ENCODE data around the gene PNLIPRP2.

The PNLIPRP2 gene

GRCh38 chr10:116674901-116675423, 54.2 kb downstream of the PNLIPRP2 start:
- ATAC-seq, result no peak
- TF ChIP-seq ZC3H10 (CRISPR knock-in tag; IDR thresholded peaks at IDR 0.05) (no peak), CREB5 (CRISPR knock-in tag; IDR thresholded peaks at IDR 0.05; ENCODE audit: low read depth) (no peak), ZNF70 (CRISPR knock-in tag; IDR thresholded peaks at IDR 0.05) (no peak), ESRRG (CRISPR knock-in tag; IDR thresholded peaks at IDR 0.05) (no peak), BACH2 (CRISPR knock-in tag; IDR thresholded peaks at IDR 0.05; ENCODE audit: borderline replicate concordance) (no peak), TCF4 (CRISPR knock-in tag; IDR thresholded peaks at IDR 0.05; ENCODE audit: borderline replicate concordance) (no peak), TOX (CRISPR knock-in tag; IDR thresholded peaks at IDR 0.05; ENCODE audit: borderline replicate concordance) (no peak), POU6F1 (CRISPR knock-in tag; IDR thresholded peaks at IDR 0.05; ENCODE audit: borderline replicate concordance, low read depth) (no peak), SNAI2 (CRISPR knock-in tag; IDR thresholded peaks at IDR 0.05) (no peak)

GRCh38 chr10:116676118-116676517, 55.4 kb downstream of the PNLIPRP2 start:
- ATAC-seq, result no peak
- TF ChIP-seq ISL1 (CRISPR knock-in tag; IDR thresholded peaks at IDR 0.05), result no peak
- no peak for TF ChIP-seq ZNF8 (CRISPR knock-in tag; IDR thresholded peaks at IDR 0.05)
- no peak for TF ChIP-seq TSHZ2 (CRISPR knock-in tag; IDR thresholded peaks at IDR 0.05)
- TF ChIP-seq SNAI2 (CRISPR knock-in tag; IDR thresholded peaks at IDR 0.05), result no peak
- TF ChIP-seq PATZ1 (CRISPR knock-in tag; IDR thresholded peaks at IDR 0.05; ENCODE audit: borderline replicate concordance), result no peak
- no peak for TF ChIP-seq TOX (CRISPR knock-in tag; IDR thresholded peaks at IDR 0.05; ENCODE audit: borderline replicate concordance)
- TF ChIP-seq ZNF70 (CRISPR knock-in tag; IDR thresholded peaks at IDR 0.05), result no peak
- no peak for TF ChIP-seq ESRRG (CRISPR knock-in tag; IDR thresholded peaks at IDR 0.05)
- no peak for TF ChIP-seq TCF4 (CRISPR knock-in tag; IDR thresholded peaks at IDR 0.05; ENCODE audit: borderline replicate concordance)
- no peak for TF ChIP-seq PPARA (CRISPR knock-in tag; IDR thresholded peaks at IDR 0.05; ENCODE audit: borderline replicate concordance)
- no peak for TF ChIP-seq ZC3H10 (CRISPR knock-in tag; IDR thresholded peaks at IDR 0.05)
- TF ChIP-seq ZFP30 (CRISPR knock-in tag; IDR thresholded peaks at IDR 0.05), result no peak
- TF ChIP-seq BACH2 (CRISPR knock-in tag; IDR thresholded peaks at IDR 0.05; ENCODE audit: borderline replicate concordance), result no peak
- no peak for TF ChIP-seq GLIS3 (CRISPR knock-in tag; IDR thresholded peaks at IDR 0.05)
- TF ChIP-seq POU6F1 (CRISPR knock-in tag; IDR thresholded peaks at IDR 0.05; ENCODE audit: borderline replicate concordance, low read depth), result no peak
- TF ChIP-seq ZFP3 (CRISPR knock-in tag; IDR thresholded peaks at IDR 0.05), result no peak
- no peak for TF ChIP-seq CSRNP3 (CRISPR knock-in tag; IDR thresholded peaks at IDR 0.05)
- no peak for TF ChIP-seq CREB5 (CRISPR knock-in tag; IDR thresholded peaks at IDR 0.05; ENCODE audit: low read depth)
- TF ChIP-seq OSR1 (CRISPR knock-in tag; IDR thresholded peaks at IDR 0.05), result no peak

All from SK-N-SH treated with all-trans-retinoic acid at 6 μM for 48 hours (cell line).